ENCODE data around the gene NAA20. TPM values are rescaled to one million over a fixed set of nuclear protein-coding genes. Genes with fewer than 3 reads are reported as not detected.

The NAA20 gene
- total and polyA plus RNA-seq, 2 of the 13 experiments (the other 11 are each of a cell fraction or from before 2014, with no cell fraction given): 81.9 to 82.8 TPM

GRCh38 chr20:20052074-20052970 lies 35.2 kb downstream of the NAA20 start, which contains the start of the genes CFAP61 and CRNKL1 (continued):
- TF ChIP-seq EEA1 (CRISPR knock-in tag; IDR thresholded peaks at IDR 0.05; ENCODE audit: borderline replicate concordance) (peak; percentile 91), ZNF501 (CRISPR knock-in tag; IDR thresholded peaks at IDR 0.05) (peak; percentile 99), ZNF280B (CRISPR knock-in tag; IDR thresholded peaks at IDR 0.05; ENCODE audit: borderline replicate concordance) (peak; percentile 98; the same call in 1 of the 2 replicates), ZNF879 (CRISPR knock-in tag; IDR thresholded peaks at IDR 0.05) (no peak), KMT2B (CRISPR knock-in tag; IDR thresholded peaks at IDR 0.05) (peak; percentile 96), ZNF878 (CRISPR knock-in tag; IDR thresholded peaks at IDR 0.05) (no peak), ZNF383 (CRISPR knock-in tag; IDR thresholded peaks at IDR 0.05; ENCODE audit: borderline replicate concordance) (no peak), ZBTB34 (CRISPR knock-in tag; IDR thresholded peaks at IDR 0.05) (peak; percentile 74; the same call in 1 of the 2 replicates), RXRB (CRISPR knock-in tag; IDR thresholded peaks at IDR 0.05; ENCODE audit: borderline replicate concordance) (peak; percentile 78), MED8 (CRISPR knock-in tag; IDR thresholded peaks at IDR 0.05; ENCODE audit: insufficient replicate concordance) (no peak), ZNF772 (CRISPR knock-in tag; IDR thresholded peaks at IDR 0.05) (peak; percentile 99), NFKB2 (CRISPR knock-in tag; IDR thresholded peaks at IDR 0.05; ENCODE audit: borderline replicate concordance) (peak; percentile 98; the same call in 1 of the 2 replicates), FOXA1 (IDR thresholded peaks at IDR 0.05) (no peak), FOXA1 (CRISPR knock-in tag; IDR thresholded peaks at IDR 0.05) (peak; percentile 85), SATB2 (CRISPR knock-in tag; IDR thresholded peaks at IDR 0.05) (peak; percentile 72; the same call in 1 of the 2 replicates), ZFP36L2 (CRISPR knock-in tag; IDR thresholded peaks at IDR 0.05) (no peak; the same call in 1 of the 2 replicates), PHF5A (CRISPR knock-in tag; IDR thresholded peaks at IDR 0.05; ENCODE audit: low read depth, unreplicated experiment) (peak; percentile 96), HDAC6 (IDR thresholded peaks at IDR 0.05; ENCODE audit: low read depth, low read length) (no peak), DZIP1 (CRISPR knock-in tag; IDR thresholded peaks at IDR 0.05) (peak; percentile 84; the same call in 1 of the 2 replicates), BCLAF1 (IDR thresholded peaks at IDR 0.05) (no peak), GATAD2A (CRISPR knock-in tag; IDR thresholded peaks at IDR 0.05) (peak; percentile 63), ZNF207 (IDR thresholded peaks at IDR 0.05; ENCODE audit: borderline replicate concordance) (no peak)
